ENCODE results near the gene NADSYN1.

Gene NADSYN1

DNA sequence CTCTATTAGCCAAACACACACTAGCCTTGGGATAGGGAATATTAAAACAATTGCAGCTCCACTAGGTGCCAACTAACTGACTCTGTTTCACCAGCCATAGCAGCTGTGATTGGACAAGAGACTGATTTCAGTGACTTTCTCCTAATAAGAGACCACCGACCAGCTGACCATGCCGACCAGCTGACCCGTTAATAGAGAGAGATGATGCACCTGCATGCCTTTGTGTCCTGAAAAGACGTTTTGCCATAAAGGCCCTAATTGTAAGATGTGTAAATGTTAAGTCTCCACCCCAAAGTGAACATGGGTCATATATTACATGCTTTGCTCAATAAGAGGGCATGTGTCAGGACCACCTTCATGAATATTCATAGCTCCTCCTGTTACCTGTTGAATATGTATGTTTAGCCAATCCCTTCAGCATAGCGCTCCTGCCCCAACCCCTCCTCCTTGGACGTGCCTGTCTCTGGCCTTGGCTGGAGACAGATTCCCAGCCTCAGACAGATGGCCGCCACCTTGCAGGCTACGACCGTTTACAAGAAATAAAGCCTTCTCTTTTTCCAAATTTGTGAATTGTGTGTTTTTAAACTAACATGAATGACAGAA is 1.3 kb upstream of the NADSYN1 start:
- DNase-seq (ENCODE audit: low read depth): no peak

DNA sequence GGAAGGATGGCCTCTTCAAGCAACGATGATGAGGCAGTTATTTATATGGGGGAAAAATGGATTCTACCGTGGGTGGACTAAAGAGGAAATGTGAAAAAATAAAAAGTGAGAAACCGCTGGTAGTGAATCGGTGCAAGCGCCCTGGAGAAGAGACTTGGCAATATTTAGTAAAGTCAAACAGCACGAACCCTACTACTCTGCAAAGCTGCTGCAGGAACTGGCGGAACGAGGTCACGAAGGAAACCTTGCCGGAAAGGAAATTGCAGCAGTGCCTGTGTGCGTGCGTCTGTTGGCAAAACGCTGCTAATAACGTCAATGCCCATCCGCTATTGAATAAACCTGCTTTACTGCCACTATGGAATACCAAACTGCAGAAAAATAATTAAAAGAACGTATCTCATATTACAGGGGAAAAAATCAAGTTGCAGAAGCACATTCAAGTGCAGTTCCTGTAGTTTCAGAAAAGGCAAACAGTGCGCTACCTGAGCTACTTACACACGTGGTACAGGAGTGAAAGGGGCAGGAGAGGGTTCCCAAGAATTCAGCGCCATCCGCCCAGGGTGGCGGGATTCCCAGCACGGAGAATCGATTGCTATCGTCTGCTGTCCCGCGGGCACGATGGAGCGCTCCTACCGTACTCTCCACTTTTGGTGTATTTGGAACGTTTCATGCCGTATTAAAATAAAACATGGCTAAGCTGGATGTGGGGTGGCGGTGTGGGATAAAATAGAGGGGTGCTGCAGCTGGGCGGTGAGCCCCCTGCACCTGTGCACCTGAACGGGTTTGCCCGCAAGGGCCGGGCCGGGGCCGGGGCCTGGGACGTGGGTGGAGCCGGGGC is 585 bp upstream of the NADSYN1 start:
- DNase-seq (ENCODE audit: low read depth): no peak

DNA sequence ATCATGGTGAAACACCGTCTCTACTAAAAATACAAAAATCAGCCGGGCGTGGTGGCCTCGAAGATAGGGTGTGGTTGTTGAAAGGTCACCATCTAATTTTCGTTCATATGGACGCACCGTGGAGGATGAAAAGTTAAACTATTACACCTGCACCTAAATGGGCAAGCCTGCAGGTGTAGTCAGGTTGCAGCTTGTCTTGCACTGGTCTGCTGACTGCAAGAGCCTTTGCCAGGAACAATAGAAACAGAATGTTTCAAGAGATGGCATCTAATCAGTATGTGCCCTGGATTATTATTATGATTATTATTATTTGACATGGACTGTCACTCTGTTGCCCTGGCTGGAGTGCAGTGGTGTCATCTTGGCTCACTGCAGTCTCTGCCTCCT is 908 bp downstream of the NADSYN1 start:
- DNase-seq (ENCODE audit: low read depth): no peak

DNA sequence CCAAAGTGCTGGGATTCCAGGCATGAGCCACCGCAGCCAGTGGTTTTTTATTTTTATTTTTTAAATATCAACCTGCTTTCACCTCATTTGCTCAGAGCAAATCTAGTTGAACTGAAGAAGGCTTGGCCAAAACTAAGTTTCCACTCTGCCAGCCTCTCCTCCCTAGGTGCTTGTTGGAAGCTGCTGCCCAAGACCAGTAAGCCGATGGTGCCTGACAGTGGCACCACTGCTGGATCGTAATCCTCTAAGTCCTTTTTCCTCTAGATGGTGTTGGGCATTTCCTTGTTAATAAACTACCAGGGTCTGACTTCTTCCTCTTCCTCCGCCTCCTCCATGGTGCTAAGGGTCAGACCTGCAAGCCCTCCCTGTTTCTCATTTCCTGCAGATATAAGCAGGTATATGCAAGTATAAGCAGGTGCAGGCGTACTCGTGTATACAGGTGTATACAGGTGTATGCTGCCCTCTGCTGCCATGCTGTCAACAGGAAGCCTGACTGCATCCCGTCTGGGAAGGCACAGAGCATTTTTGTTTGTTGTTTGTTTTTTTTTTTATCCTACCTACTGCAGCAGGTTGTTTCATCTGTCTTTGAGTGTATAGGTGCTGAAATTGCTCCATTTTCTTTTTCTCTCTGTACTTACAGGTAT is 1.6 kb downstream of the NADSYN1 start:
- no peak for DNase-seq (ENCODE audit: low read depth)

DNA sequence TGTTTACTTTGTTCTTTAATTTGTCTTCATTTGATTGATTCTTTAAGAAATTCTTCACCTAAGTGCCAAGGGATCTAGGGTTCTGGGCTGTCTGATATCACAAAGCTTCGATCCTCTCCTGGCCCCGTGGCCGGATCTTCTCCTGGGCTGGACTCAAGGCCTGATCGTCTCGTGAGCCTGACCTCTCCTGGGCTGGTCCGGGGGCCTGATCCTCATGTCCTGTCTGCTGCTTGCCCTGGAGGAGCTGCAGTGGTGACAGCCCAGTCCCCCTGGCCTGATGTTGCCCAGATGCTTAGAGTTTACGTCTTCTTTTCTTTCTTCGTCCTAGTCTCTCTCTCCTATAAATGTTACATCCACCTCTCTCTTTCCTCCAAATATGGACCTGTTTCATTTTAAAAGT is 3.3 kb downstream of the NADSYN1 start:
- DNase-seq (ENCODE audit: low read depth): no peak

DNA sequence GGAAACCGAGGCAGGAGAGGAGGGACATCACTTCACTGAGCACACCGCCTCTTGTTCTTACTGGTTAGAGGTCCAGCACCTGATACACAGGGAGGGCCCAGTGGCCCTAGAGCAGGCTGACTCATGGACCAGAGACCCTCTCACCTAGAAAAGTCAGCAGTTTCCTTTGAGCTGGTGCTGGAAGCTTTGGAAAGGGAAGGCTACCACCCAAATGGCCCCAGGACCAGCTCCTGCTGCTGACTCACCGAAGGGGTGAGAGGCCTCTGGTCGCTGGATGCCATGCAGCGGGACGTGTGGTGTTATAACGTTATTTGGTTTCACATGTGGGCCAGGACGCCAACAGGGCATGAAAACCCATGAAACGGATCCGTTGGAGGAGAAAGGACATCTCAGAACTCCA is 3.8 kb downstream of the NADSYN1 start:
- DNase-seq (ENCODE audit: low read depth): no peak

DNA sequence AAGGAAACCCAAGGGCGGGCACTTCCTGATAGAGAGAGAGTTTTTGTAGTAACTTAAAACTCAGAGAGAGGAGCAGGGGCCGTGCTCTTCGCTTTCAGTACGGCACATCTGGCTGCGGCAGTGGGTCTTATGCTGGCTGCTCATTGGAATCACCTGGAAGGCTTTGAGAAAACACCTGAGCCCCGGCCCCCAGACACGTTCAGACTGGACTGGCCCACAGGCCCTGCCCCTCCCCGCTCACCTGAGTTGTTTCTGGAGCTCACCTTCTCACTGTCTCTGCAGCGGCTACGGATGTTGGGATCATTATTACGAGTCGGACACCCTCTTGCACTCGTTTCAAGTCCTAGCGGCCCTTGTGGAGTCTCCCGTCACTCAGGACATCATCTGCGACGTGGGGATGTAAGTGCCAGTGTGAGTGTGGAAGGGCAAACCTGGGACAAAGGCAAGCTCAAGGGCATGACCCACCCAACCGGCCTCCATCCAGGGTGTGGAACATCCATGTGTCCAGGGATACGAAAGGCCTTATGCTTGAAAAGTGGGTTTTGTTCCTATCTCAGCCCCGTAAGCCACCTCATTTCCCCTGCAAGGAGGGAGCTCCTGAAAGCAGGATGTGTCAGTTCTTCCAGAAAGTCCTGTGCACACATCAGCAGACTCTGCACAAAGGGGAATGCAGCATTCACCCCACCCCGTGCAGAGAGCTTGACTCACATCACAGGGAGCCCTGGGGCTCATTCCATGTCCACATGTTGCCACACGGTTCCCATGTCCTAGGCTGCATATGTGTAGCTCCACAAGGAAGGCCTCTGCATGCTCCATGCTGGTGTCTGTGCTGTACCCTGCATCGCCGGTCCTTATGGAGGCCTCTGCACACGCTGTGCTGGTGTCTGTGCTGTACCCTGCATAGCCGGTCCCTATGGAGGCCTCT is 5.4 kb downstream of the NADSYN1 start:
- DNase-seq (ENCODE audit: low read depth): no peak

DNA sequence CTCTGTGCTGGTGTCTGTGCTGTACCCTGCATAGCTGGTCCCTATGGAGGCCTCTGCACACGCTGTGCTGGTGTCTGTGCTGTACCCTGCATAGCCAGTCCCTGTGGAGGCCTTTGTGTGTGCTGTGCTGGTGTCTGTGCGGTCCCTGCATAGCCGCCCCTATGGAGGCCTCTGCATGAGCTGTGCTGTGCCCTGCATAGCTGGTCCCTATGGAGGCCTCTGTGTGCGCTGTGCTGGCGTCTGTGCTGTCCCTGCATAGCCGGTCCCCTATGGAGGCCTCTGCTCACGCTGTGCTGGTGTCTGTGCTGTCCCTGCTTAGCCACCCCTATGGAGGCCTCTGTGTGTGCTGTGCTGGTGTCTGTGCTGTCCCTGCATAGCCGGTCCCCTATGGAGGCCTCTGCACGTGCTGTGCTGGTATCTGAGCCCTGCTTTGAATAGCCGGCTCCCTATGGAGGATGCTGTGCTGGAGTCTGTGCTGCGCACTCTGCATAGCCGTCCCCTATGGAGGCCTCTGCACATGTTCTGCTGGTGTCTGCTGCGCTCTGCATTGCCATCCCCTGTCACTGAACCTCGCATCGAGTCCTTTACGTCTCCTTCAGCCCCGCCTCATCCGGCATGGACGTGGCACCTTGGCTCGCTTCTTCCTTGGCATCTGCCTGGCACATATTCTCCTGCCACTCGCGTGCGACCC is 6.2 kb downstream of the NADSYN1 start:
- DNase-seq (ENCODE audit: low read depth): no peak

DNA sequence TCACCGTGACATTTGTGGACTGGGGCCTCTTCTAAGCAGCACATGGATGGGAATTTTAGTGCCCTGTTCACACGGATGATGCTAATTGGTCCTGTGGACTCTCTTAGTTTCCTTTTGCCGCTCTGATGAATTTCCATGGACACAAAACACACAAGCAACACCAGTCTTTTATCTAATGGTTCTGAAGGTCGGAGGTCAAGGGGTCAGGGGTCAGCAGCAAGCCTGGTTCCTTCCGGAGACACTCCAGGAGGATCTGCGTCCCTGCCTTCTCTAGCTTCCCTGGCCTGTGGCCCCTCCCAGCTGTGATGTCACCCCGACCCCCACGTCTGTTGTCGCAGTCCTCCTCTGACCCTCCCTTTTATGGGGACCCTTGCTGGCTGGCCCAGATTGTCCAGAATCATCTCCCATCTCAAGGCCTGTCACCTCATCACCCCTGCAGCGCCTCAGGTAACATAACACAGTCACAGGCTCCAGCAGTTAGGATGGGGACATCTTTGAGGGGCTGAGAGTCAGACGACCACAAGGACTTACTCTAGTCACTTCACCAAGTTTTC is 6.8 kb downstream of the NADSYN1 start:
- no peak for DNase-seq (ENCODE audit: low read depth)

DNA sequence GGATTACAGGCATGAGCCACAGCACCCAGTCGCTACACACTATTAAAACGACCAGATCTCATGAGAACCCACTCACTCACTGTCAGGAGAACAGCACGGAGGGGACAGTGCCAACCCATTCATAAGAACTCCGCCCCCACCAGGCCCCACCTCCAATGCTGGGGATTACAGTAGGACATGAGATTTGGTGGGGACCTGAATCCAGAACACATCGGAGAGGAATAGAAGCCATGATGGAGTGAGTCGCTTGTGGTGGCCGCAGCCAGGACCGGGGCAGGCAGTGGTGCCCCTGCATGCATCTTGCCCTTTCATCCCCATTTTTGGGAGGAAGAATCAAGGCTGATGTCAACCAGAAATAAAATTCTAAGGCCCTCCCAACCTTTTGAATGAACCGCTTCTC is 8.7 kb downstream of the NADSYN1 start:
- no peak for DNase-seq (ENCODE audit: low read depth)

DNA sequence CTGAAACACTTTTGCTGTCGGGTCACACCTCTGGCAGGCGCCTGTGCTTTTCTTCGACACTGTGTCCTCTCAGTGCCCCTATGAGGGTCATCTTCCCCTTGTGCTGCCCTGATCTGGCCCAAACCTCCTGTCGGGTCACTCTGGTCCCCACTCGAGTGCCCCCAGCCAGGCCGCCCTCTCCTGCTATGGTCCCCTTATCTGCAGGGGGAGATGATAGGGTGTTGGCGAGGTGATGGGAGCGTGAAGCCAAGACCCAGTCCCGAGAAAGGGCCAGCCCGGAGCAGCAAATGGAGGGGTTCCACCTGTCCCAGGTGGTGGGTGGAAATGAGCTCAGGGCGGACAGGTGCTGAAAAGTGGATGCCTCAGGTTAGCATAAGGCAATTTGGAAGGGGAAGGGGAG is 9.7 kb downstream of the NADSYN1 start:
- DNase-seq (ENCODE audit: low read depth): no peak

DNA sequence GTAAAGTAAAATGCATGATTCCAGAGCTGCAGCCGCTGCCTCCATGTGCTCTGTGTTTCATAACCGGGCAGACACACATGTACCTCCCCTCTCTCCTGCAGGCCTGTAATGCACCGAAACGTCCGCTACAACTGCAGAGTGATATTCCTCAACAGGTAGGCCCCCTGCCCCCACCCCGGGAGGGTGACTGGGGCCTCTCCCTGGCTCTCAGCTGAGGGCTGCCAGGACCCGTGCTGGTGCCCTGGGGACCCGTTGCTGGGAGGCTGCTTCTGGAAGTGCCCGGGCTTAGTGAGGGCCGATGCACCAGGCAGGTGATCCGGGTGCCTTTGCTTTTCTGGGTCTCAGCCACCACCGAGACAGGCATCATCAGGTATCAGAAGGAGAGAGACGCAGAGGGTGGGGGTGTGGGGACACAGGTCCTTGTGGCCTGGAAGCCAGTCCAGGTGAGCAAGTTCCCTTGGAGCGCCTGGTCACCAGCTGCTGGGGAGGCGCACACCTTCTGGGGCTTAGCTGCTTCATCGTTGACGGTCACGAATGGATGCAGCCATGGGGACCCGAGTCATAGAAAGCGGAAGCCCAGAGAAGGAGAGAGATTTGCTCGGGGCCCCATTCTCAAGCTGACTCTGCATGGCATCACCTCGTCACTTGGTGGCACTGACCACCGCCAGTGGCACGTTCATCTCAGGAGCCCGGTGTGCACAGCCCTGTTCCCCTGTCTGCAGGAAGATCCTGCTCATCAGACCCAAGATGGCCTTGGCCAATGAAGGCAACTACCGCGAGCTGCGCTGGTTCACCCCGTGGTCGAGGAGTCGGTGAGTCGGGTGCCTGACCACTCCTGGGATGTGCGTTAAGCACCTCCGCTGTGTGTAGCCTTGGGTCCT is 10.6 kb downstream of the NADSYN1 start:
- no peak for DNase-seq (ENCODE audit: low read depth)

DNA sequence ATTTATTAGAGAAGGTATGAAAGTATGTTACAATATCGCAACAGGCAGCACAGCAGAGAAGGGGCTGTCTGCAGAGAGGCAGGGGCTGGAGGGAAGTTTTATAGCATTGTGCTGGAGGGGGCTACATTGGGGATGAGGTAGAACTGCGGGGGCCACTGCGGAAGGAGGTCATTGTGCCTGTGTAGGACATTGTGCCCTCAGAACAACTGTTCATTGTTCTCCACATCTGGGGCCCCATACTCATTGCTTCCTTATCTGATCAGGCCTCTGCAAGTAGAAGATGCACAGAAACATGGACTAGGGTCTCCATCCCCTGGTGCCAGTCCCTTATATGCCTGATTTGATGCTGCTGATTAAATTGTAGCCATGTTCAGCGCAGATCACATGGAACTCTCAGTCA is 12.1 kb downstream of the NADSYN1 start:
- no peak for DNase-seq (ENCODE audit: low read depth)

DNA sequence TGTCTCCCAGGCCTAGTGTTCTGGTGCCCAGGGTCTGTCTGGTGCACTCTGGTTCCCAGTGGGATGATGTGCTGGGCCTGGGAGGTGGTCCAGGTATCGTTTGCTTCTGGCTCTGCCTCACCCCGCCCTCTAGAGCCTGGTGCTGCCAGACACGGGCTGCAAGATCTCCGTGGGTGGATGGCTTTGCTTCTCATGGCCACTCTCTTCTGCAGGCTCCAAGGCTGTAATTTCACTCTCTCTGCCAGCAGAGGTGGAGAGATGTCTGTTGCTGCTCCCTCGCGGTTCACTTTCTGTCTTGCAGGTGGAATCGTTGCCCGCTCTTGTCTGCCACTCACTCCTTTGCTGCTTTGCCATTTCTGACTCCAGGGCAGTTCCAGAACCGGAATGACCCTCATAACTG is 13.4 kb downstream of the NADSYN1 start:
- no peak for DNase-seq (ENCODE audit: low read depth)

DNA sequence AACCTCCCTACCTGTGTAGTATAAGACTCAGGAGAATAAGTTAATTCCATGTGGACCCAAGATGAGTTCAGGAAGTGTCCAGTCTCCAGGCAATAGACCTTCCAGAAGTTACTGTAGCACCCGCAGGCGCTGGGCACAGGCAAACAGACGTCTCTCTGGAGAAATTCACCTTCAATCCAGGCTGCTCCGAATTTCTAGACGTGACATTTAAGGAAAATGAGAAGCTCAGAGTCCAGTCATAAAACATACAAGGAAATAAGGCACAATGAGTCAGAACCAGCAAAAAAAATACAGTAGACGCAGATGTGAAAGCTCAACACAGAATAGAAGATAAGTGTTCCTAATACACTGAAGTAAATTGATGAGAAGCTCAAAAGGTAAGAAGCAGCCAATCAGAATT is 14.2 kb downstream of the NADSYN1 start:
- no peak for DNase-seq (ENCODE audit: low read depth)

DNA sequence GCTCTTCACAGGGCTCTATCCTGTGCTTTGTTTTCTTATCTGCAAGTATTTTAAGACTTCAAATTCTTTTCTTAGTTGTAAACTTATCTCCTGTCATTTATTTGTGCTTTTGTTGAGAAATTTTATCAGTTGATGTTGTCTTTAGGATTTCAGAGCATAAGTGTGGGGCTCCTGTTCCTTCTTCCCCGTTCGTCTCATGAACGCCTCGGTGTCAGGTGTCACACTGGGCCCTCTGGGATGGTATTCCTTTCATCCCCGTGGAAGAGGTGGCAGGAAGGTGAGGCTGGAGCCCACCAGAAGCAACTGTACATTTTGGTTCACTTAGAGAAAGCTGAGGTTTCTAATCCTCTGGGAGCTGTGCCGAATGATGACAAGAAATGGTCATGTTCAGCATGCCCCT is 17.9 kb downstream of the NADSYN1 start:
- no peak for DNase-seq (ENCODE audit: low read depth)

DNA sequence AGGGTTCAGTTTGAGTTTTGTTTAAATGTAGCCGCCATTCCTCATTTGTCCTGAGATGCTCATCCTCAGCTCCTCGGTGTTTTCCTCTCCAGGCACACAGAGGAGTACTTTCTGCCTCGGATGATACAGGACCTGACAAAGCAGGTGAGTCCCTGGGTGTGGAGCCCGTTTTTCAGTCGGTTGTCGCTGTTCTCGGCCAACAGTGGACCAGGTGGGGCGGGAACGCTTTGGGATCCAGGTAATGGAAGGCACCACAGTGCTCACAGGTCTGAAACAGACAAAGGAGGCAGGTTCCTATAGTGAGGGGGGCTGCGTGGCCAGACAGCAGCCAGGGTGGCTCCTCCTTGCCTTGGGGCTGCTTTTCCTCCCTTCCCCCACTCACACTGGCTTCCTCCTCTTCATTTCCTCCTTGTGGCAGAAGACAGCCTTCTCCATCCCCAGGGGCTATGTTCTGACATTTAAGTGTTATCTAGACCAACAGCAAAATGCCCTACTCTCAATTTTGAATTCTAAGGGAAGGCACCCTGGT is 19.4 kb downstream of the NADSYN1 start:
- no peak for DNase-seq (ENCODE audit: low read depth)

DNA sequence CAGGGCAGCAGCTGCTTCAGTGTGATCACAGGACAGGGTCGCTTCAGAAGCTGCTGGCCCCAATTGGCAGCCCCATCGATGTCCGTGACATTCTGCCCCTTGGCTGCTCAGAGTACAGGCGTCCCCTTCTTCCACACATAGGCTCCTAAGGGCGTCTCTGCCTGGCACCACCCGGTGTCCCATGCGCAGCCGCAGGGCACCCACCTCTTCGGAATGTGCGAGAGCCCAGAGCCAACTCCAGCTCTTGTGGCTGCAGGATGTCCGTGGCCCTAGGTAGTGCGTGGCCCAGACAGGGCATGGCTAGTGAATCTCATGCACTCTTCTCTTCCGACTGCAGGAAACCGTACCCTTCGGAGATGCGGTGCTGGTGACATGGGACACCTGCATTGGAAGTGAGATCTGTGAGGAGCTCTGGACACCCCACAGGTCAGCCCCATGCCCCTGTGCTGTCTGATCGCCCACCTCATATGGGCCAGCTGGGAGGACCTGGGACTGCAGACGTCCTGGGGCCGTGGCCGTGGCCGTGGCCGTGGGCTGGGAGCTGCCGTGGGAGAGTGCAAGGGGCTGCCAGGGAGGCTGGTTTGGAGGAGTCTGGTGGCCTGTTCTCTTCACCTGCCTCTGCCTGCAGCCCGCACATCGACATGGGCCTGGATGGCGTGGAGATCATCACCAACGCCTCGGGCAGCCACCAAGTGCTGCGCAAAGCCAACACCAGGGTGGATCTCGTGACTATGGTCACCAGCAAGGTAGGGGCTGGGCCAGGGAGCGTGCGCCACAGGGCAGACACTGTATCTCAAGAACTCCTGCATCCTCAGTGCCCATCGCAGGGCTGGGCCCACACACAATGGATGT is 20.2 kb downstream of the NADSYN1 start:
- DNase-seq (ENCODE audit: low read depth): no peak

DNA sequence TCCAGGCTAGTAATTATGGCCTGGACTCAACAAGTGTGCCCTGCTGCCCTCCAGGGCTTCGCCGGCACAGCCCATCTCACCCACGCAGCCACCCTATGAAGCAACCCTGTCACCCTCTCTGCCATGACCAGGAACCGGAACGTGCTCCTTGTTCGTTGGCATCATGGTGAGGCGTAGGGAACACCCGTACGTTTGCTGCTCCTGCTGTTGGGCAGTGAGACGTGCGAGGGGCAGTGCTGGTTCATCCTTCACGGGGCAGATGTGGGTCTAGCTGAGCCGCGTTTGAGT is 20.7 kb downstream of the NADSYN1 start:
- no peak for DNase-seq (ENCODE audit: low read depth)

Data from stimulated activated CD8-positive, alpha-beta memory T cell treated with anti-CD3 and anti-CD28 coated beads, Interleukin-7, amount 100 ng/mL, for 24 hours (primary cell).